Calu3 (cell line): ENCODE measurements around the gene HYDIN. TPM values are rescaled to one million over a fixed set of nuclear protein-coding genes. Genes with fewer than 3 reads are reported as not detected.

ENCODE experiments used
- BruUV-seq: library from RNA; stranded (reverse); fragments of 400-500 nt; replicated peaks from 2 replicates; lab custom pipeline; 2021; lab: Mats Ljungman, UMichigan
- CTCF ChIA-PET: fragments of 300-600 bp; sonication (Branson Sonifier 250); formaldehyde crosslinking; loops from one replicate; lab custom pipeline; 2022; ENCODE audit warnings: antibody characterized with exemption; lab: Charles Lee
- DNase-seq: peaks from one replicate; pipeline ENCODE4 v3.0.0; 2022
- H3K27ac Mint-ChIP-seq: one replicate; pipeline ENCODE4 v1.8.0; 2022; ENCODE audit warnings: mixed read lengths; ENCODE audit not compliant: unreplicated experiment
- H3K27me3 Mint-ChIP-seq: one replicate; pipeline ENCODE4 v1.8.0; 2022; ENCODE audit warnings: mixed read lengths; ENCODE audit not compliant: unreplicated experiment
- H3K36me3 Mint-ChIP-seq: one replicate; pipeline ENCODE4 v1.8.0; 2022; ENCODE audit warnings: mild to moderate bottlenecking, moderate library complexity, mixed read lengths; ENCODE audit not compliant: insufficient read depth, unreplicated experiment
- H3K4me1 Mint-ChIP-seq: one replicate; pipeline ENCODE4 v1.8.0; 2022; ENCODE audit warnings: mild to moderate bottlenecking, low read depth, mixed read lengths; ENCODE audit not compliant: unreplicated experiment
- H3K4me3 Mint-ChIP-seq: one replicate; pipeline ENCODE4 v1.8.0; 2022; ENCODE audit warnings: mild to moderate bottlenecking, low read depth, moderate library complexity, mixed read lengths; ENCODE audit not compliant: unreplicated experiment
- H3K9me3 Mint-ChIP-seq: one replicate; pipeline ENCODE4 v1.8.0; 2022; ENCODE audit warnings: low read depth, mixed read lengths; ENCODE audit not compliant: unreplicated experiment
- CTCF ChIP-seq: fragments of 200-600 bp; IDR thresholded peaks from one replicate; pipeline ENCODE4 v1.8.0; 2022; ENCODE audit warnings: antibody characterized with exemption; ENCODE audit not compliant: unreplicated experiment
- intact Hi-C: fragments of 100-400 bp; cut with micrococcal nuclease; formaldehyde crosslinking; loops from one replicate; pipeline ENCODE4 v1.10.0; 2022; ENCODE audit not compliant: unreplicated experiment
- total RNA-seq: library from RNA; stranded (reverse); gene quantifications from 2 replicates; pipeline ENCODE4 v1.2.3, GENCODE V29; 2022

HYDIN gene
- total RNA-seq, 1 experiment from 2014 or later: 2.9 TPM

- no peaks in the 10 kb centered on the region for H3K9me3 Mint-ChIP-seq
- no peak for DNase-seq
- H3K27ac Mint-ChIP-seq: no peak overlapping the region
- BruUV-seq: no TSS peak
- H3K27me3 Mint-ChIP-seq: no peaks in the 10 kb centered on the region
- peaks cover 37% of the 10 kb centered on the region for H3K36me3 Mint-ChIP-seq
- CTCF ChIA-PET: interaction anchor here (0.5 to 0.6 kb wide), 2 partner anchors 230 to 1080 kb away, joined by 3 to 4 read pairs; no protein-coding TSS in a partner anchor
- H3K4me3 Mint-ChIP-seq: no peak overlapping the region
- no peak for TF ChIP-seq CTCF
- intact Hi-C loops: no loop called here
- no peaks in the 10 kb centered on the region for H3K4me1 Mint-ChIP-seq
Observed at GRCh38 chr16:70784692-70785555, 445.6 kb downstream of the HYDIN start.

GRCh38 chr16:70782237-70782636 is 448.3 kb downstream of the HYDIN start:
- H3K27me3 Mint-ChIP-seq: no peaks in the 10 kb centered on the region
- H3K4me3 Mint-ChIP-seq: no peak overlapping the region
- intact Hi-C loops: no loop called here
- H3K9me3 Mint-ChIP-seq: no peaks in the 10 kb centered on the region
- no peaks in the 10 kb centered on the region for H3K4me1 Mint-ChIP-seq
- no peak for DNase-seq
- TF ChIP-seq CTCF: no peak
- no TSS peak for BruUV-seq
- H3K36me3 Mint-ChIP-seq: peaks cover 41% of the 10 kb centered on the region
- CTCF ChIA-PET: no interaction called here
- H3K27ac Mint-ChIP-seq: no peak overlapping the region

- no TSS peak for BruUV-seq
- no peaks in the 10 kb centered on the region for H3K4me1 Mint-ChIP-seq
- H3K27ac Mint-ChIP-seq: no peak overlapping the region
- no peak for DNase-seq
- no peak for TF ChIP-seq CTCF
- intact Hi-C loops: no loop called here
- peaks cover 41% of the 10 kb centered on the region for H3K36me3 Mint-ChIP-seq
- CTCF ChIA-PET: no interaction called here
- H3K9me3 Mint-ChIP-seq: no peaks in the 10 kb centered on the region
- H3K4me3 Mint-ChIP-seq: no peak overlapping the region
- H3K27me3 Mint-ChIP-seq: no peaks in the 10 kb centered on the region
Observed at GRCh38 chr16:70781800-70782199, 448.7 kb downstream of the HYDIN start.

- H3K36me3 Mint-ChIP-seq: peaks cover 40% of the 10 kb centered on the region
- no peak overlapping the region for H3K27ac Mint-ChIP-seq
- H3K4me3 Mint-ChIP-seq: no peak overlapping the region
- H3K4me1 Mint-ChIP-seq: no peaks in the 10 kb centered on the region
- CTCF ChIA-PET: interaction anchor here (0.7 to 1.2 kb wide), 2 partner anchors 9 to 357 kb away, joined by 5 to 6 read pairs; no protein-coding TSS in a partner anchor
- BruUV-seq: no TSS peak
- H3K27me3 Mint-ChIP-seq: no peaks in the 10 kb centered on the region
- TF ChIP-seq CTCF: no peak
- DNase-seq: no peak
- intact Hi-C loops: no loop called here
- H3K9me3 Mint-ChIP-seq: no peaks in the 10 kb centered on the region
Observed at GRCh38 chr16:70780546-70780945, 450.0 kb downstream of the HYDIN start.
